HepG2 (cell line): ENCODE measurements around the gene SOAT1. TPM values are rescaled to one million over a fixed set of nuclear protein-coding genes. Genes with fewer than 3 reads are reported as not detected.
A peak's percentile ranks its signal among the peaks of the same experiment; 100 is the strongest.

ENCODE experiments used
- BRD4 ChIP-seq: sonication (generic); formaldehyde crosslinking; IDR thresholded peaks from 2 replicates; pipeline ENCODE4 v1.4.0; 2020; ENCODE audit warnings: missing genetic modification reagents
- FOXM1 ChIP-seq: sonication (generic); formaldehyde crosslinking; IDR thresholded peaks from 2 replicates; pipeline ENCODE4 v1.5.0; 2020; ENCODE audit warnings: missing genetic modification reagents
- GLMP ChIP-seq: sonication (generic); formaldehyde crosslinking; IDR thresholded peaks from 2 replicates; pipeline ENCODE4 v1.9.0; 2021; ENCODE audit warnings: missing genetic modification reagents, mild to moderate bottlenecking, borderline replicate concordance
- GTF2F1 ChIP-seq: fragments of 150-350 bp; IDR thresholded peaks from 2 replicates; pipeline ENCODE4 v1.6.1; 2014; ENCODE audit warnings: low read length
- GTF3A ChIP-seq: sonication (generic); formaldehyde crosslinking; conservative IDR thresholded peaks from 2 replicates; pipeline ENCODE4 v1.4.0; 2020; ENCODE audit warnings: mild to moderate bottlenecking, missing genetic modification reagents
- HDAC2 ChIP-seq: sonication (generic); formaldehyde crosslinking; IDR thresholded peaks from 2 replicates; pipeline ENCODE4 v1.4.0; 2020; ENCODE audit warnings: missing genetic modification reagents
- KAT7 ChIP-seq: IDR thresholded peaks from 2 replicates; pipeline ENCODE4 v1.6.1; 2018; ENCODE audit warnings: borderline replicate concordance, missing compliant biosample characterization
- KLF16 ChIP-seq, 2 experiments: sonication (generic) in 1 of 2; formaldehyde crosslinking in 1 of 2; IDR thresholded peaks; 2 replicates each; pipeline versions ENCODE4 v1.6.1 to v1.8.0; 2016 to 2023; ENCODE audit warnings: missing genetic modification reagents in 2 of 2, missing compliant biosample characterization in 1 of 2
- MED13 ChIP-seq: sonication (generic); formaldehyde crosslinking; IDR thresholded peaks from 2 replicates; pipeline ENCODE4 v1.5.0; 2020; ENCODE audit warnings: missing genetic modification reagents
- MXI1 ChIP-seq: IDR thresholded peaks from 3 replicates; pipeline ENCODE4 v1.6.1; 2012; ENCODE audit warnings: low read depth, low read length, inconsistent platforms, borderline replicate concordance
- NFKBIZ ChIP-seq: IDR thresholded peaks from 2 replicates; pipeline ENCODE4 v1.6.1; 2018; ENCODE audit warnings: missing genetic modification reagents, missing compliant biosample characterization
- NFYC ChIP-seq: IDR thresholded peaks from 2 replicates; pipeline ENCODE4 v1.6.1; 2016; ENCODE audit warnings: missing genetic modification reagents, missing compliant biosample characterization
- PAF1 ChIP-seq: IDR thresholded peaks from 2 replicates; pipeline ENCODE4 v1.6.1; 2016; ENCODE audit warnings: missing genetic modification reagents, missing compliant biosample characterization
- PITX1 ChIP-seq: sonication (generic); formaldehyde crosslinking; IDR thresholded peaks from 2 replicates; pipeline ENCODE4 v1.5.1; 2020; ENCODE audit warnings: mild to moderate bottlenecking, missing genetic modification reagents
- REXO4 ChIP-seq: sonication (generic); formaldehyde crosslinking; IDR thresholded peaks from 2 replicates; pipeline ENCODE4 v1.8.0; 2022; ENCODE audit warnings: missing genetic modification reagents, mild to moderate bottlenecking, borderline replicate concordance
- SAP130 ChIP-seq: IDR thresholded peaks from 2 replicates; pipeline ENCODE4 v1.6.1; 2016; ENCODE audit warnings: low read depth
- UBTF ChIP-seq: sonication (generic); formaldehyde crosslinking; IDR thresholded peaks from 2 replicates; pipeline ENCODE4 v1.4.0; 2020; ENCODE audit warnings: mild to moderate bottlenecking, missing genetic modification reagents
- ZBTB14 ChIP-seq: sonication (generic); formaldehyde crosslinking; IDR thresholded peaks from 2 replicates; pipeline ENCODE4 v1.4.0; 2020; ENCODE audit warnings: missing genetic modification reagents
- ZKSCAN5 ChIP-seq: sonication (generic); formaldehyde crosslinking; IDR thresholded peaks from 2 replicates; pipeline ENCODE4 v1.5.1; 2020; ENCODE audit warnings: mild to moderate bottlenecking, missing genetic modification reagents
- ZNF234 ChIP-seq: sonication (generic); formaldehyde crosslinking; conservative IDR thresholded peaks from 2 replicates; pipeline ENCODE4 v1.5.1; 2020; ENCODE audit warnings: mild to moderate bottlenecking, missing genetic modification reagents
- ZNF292 ChIP-seq: sonication (generic); formaldehyde crosslinking; IDR thresholded peaks from 2 replicates; pipeline ENCODE4 v1.8.1; 2022; ENCODE audit warnings: mild to moderate bottlenecking, low read depth, missing genetic modification reagents, borderline replicate concordance
- ZNF550 ChIP-seq: sonication (generic); formaldehyde crosslinking; IDR thresholded peaks from 2 replicates; pipeline ENCODE4 v1.4.0; 2020; ENCODE audit warnings: mild to moderate bottlenecking, missing genetic modification reagents, borderline replicate concordance
- ZNF703 ChIP-seq: sonication (generic); formaldehyde crosslinking; IDR thresholded peaks from 2 replicates; pipeline ENCODE4 v1.5.1; 2020; ENCODE audit warnings: missing genetic modification reagents, mild to moderate bottlenecking, moderate library complexity, borderline replicate concordance
- ZNF768 ChIP-seq: sonication (generic); formaldehyde crosslinking; IDR thresholded peaks from 2 replicates; pipeline ENCODE4 v1.4.0; 2020; ENCODE audit warnings: missing genetic modification reagents
- ZNF792 ChIP-seq: IDR thresholded peaks from 2 replicates; pipeline ENCODE4 v1.6.1; 2016
- ZNF850 ChIP-seq: sonication (generic); formaldehyde crosslinking; conservative IDR thresholded peaks from 2 replicates; pipeline ENCODE4 v1.9.0; 2021; ENCODE audit warnings: mild to moderate bottlenecking, missing genetic modification reagents
- polyA plus RNA-seq, 8 experiments: library from polyadenylated mRNA; depleted of rRNA in 3 of 8; stranded (reverse) in 7 of 8; unstranded in 1 of 8; fragments of >200 nt; fragmentation: Illumina TruSeq in 4 of 8; extraction: Trizol in 4 of 8; gene quantifications; 2 replicates each; pipeline versions ENCODE4 v1.2.1 to v1.2.3, GENCODE V29; 2011 to 2016; ENCODE audit warnings: low read depth in 4 of 8, missing spikeins in 1 of 8, mixed read lengths in 1 of 8; ENCODE audit not compliant: insufficient read depth in 1 of 8
- total RNA-seq, 5 experiments: library from RNA; depleted of rRNA; stranded (reverse); fragments of >200 nt; fragmentation: Illumina TruSeq; extraction: Trizol; gene quantifications; 2 replicates each; pipeline ENCODE4 v1.2.3, GENCODE V29; 2016; ENCODE audit warnings: low read depth in 1 of 5

The SOAT1 gene
- total and polyA plus RNA-seq, 2 of the 13 experiments (the other 11 are each of a cell fraction or from before 2014, with no cell fraction given): 22.3 to 52.0 TPM

- TF ChIP-seq ZNF768 (CRISPR knock-in tag) (peak; percentile 52; the same call in 1 of the 2 replicates), ZNF550 (CRISPR knock-in tag) (no peak), KAT7 (CRISPR knock-in tag) (no peak; the same call in none of the 2 replicates), ZNF234 (no peak), MXI1 (peak; percentile 70; the same call in 1 of the 3 replicates), ZBTB14 (CRISPR knock-in tag) (peak; percentile 72), ZNF792 (CRISPR knock-in tag) (peak; percentile 37; the same call in 1 of the 2 replicates), GTF2F1 (no peak), NFYC (CRISPR knock-in tag) (peak; percentile 74), NFKBIZ (CRISPR knock-in tag) (no peak), GTF3A (CRISPR knock-in tag) (peak; percentile 65; the same call in 1 of the 2 replicates), MED13 (no peak; the same call in 1 of the 2 replicates), KLF16 (CRISPR knock-in tag; IDR thresholded peaks at IDR 0.05) (peak in 1 of 2 experiments; percentile 90; a peak in 1 of 4 replicates), HDAC2 (CRISPR knock-in tag) (peak; percentile 49), ZNF292 (CRISPR knock-in tag) (no peak; the same call in 1 of the 2 replicates), ZNF850 (CRISPR knock-in tag) (no peak), GLMP (CRISPR knock-in tag) (no peak), ZNF703 (no peak), UBTF (CRISPR knock-in tag) (peak; percentile 99), BRD4 (peak; percentile 63; the same call in 1 of the 2 replicates), PAF1 (CRISPR knock-in tag) (no peak), FOXM1 (CRISPR knock-in tag) (no peak), REXO4 (no peak), ZKSCAN5 (no peak), PITX1 (CRISPR knock-in tag) (peak; percentile 71), SAP130 (peak; percentile 90)
These were observed at the start of gene SOAT1 (continued) for GRCh38 chr1:179293340-179294327.
